HuH-7.5 (cell line): Measurements from ENCODE around the gene PHLDA2.

Experiments
- DNase-seq: peaks from one replicate; pipeline ENCODE4 v3.0.0; 2011; ENCODE audit warnings: low spot score

The PHLDA2 gene

DNA sequence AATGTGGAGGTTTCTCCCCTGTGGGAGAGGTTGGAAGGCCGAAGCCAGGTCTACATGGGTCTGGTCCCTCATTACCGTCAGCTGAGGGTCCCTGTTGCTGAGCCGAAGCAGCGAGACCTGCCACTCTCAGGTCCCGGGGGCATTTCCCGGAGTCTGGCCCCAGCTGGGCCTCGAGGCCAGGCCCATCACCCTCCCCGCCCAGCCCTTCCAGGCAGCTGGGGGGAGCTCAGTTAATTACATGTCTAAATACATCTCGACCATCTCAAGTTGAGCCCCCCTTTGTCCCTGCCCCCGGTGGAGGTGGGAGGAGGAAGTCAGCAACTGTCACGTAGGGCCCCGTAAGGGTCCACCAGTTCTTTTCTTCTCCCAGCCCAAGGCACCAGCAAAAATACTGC lies 47.2 kb downstream of the PHLDA2 start:
- DNase-seq, result no peak

GRCh38 chr11:2881076-2881980 lies 47.9 kb downstream of the PHLDA2 start:
- no peak for DNase-seq

DNA sequence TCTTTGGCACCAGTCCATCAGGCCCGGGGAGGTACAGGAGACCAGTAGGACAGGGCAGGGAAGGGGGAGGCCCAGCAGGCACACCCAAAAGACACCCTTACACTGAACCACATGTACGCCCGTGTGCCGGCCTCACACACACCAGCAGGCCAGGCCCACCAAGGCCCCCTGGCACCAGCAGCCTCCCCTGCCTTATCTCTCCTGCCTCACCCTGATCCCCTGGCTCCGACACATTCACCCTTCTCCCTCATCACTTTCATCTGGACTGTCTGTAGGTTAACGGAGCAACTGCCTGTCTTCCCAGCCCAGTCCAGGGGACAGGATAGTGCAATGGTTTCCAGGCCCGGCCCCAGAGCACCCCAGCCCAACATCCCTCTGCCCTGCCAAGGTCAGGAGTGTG lies 48.6 kb downstream of the PHLDA2 start:
- no peak for DNase-seq

DNA sequence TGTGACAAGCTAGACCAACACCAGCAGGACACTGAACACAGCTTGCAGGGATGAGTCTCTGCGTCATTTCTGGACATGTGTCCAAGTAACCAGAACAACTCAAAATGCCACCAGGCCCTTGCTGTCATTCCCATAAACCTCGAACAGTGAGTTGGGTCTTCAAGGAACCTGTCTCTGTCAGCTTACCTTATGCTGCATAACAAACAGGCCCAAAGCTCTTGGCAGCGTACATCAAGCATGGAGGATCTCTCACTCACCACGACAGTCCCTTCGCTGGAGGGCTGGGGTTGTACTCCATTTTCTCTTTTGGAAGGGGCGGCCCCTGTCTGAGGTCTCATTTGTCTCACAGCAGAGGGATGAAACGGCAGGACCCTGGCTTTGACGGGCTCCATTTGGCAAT lies 50.4 kb downstream of the PHLDA2 start:
- no peak for DNase-seq
